Measurements from ENCODE around the gene SLC30A7.
"Not testable (repeated sequence)": the region's sequence is repeated elsewhere in the genome, so short reads cannot be mapped to it uniquely, and the experiment has no call there.

SLC30A7 gene

GRCh38 chr1:100952104-100952745 lies 56.3 kb downstream of the SLC30A7 start:
- H3K27me3 ChIP-seq (ENCODE audit: control insufficient read depth, insufficient read depth, low read length): no peaks in the 10 kb centered on the region
- H3K9me3 ChIP-seq (ENCODE audit: control insufficient read depth, insufficient read depth, low read depth, low read length): no peaks in the 10 kb centered on the region
- no peak overlapping the region for H3K4me3 ChIP-seq (ENCODE audit: low read depth, low read length)
- peaks cover 61% of the 10 kb centered on the region for H3K4me1 ChIP-seq (ENCODE audit: control insufficient read depth, insufficient read depth, low read length)
- H3K27ac ChIP-seq (ENCODE audit: low read depth, low read length): no peak overlapping the region; the same call in 1 of the 2 replicates
- H3K9ac ChIP-seq (ENCODE audit: low read length): no peak overlapping the region
- peaks cover 7% of the 10 kb centered on the region; the same call in 1 of the 2 replicates for H3K36me3 ChIP-seq (ENCODE audit: control insufficient read depth, insufficient read depth, low read length)

GRCh38 chr1:100952970-100953369 lies 57.1 kb downstream of the SLC30A7 start:
- H3K36me3 ChIP-seq (ENCODE audit: control insufficient read depth, insufficient read depth, low read length); H3K27ac ChIP-seq (ENCODE audit: low read depth, low read length); H3K27me3 ChIP-seq (ENCODE audit: control insufficient read depth, insufficient read depth, low read length); H3K4me3 ChIP-seq (ENCODE audit: low read depth, low read length); H3K9ac ChIP-seq (ENCODE audit: low read length); H3K9me3 ChIP-seq (ENCODE audit: control insufficient read depth, insufficient read depth, low read depth, low read length): not testable (repeated sequence)
- H3K4me1 ChIP-seq (ENCODE audit: control insufficient read depth, insufficient read depth, low read length): peaks cover 61% of the 10 kb centered on the region

GRCh38 chr1:100953960-100954730 lies 58.3 kb downstream of the SLC30A7 start:
- Histone ChIP-seq H3K4me3 (ENCODE audit: low read depth, low read length) (no peak overlapping the region), H3K4me1 (ENCODE audit: control insufficient read depth, insufficient read depth, low read length) (peaks cover 53% of the 10 kb centered on the region), H3K36me3 (ENCODE audit: control insufficient read depth, insufficient read depth, low read length) (peaks cover 7% of the 10 kb centered on the region; the same call in 1 of the 2 replicates), H3K9ac (ENCODE audit: low read length) (no peak overlapping the region), H3K27me3 (ENCODE audit: control insufficient read depth, insufficient read depth, low read length) (no peaks in the 10 kb centered on the region), H3K9me3 (ENCODE audit: control insufficient read depth, insufficient read depth, low read depth, low read length) (no peaks in the 10 kb centered on the region), H3K27ac (ENCODE audit: low read depth, low read length) (no peak overlapping the region)

- peaks cover 7% of the 10 kb centered on the region; the same call in 1 of the 2 replicates for H3K36me3 ChIP-seq (ENCODE audit: control insufficient read depth, insufficient read depth, low read length)
- no peak overlapping the region for H3K27ac ChIP-seq (ENCODE audit: low read depth, low read length)
- peaks cover 42% of the 10 kb centered on the region for H3K4me1 ChIP-seq (ENCODE audit: control insufficient read depth, insufficient read depth, low read length)
- H3K27me3 ChIP-seq (ENCODE audit: control insufficient read depth, insufficient read depth, low read length): no peaks in the 10 kb centered on the region
- no peak overlapping the region for H3K4me3 ChIP-seq (ENCODE audit: low read depth, low read length)
- H3K9ac ChIP-seq (ENCODE audit: low read length): no peak overlapping the region
- no peaks in the 10 kb centered on the region for H3K9me3 ChIP-seq (ENCODE audit: control insufficient read depth, insufficient read depth, low read depth, low read length)
These were observed 59.4 kb downstream of the SLC30A7 start for GRCh38 chr1:100955322-100955721.

- no peaks in the 10 kb centered on the region for H3K9me3 ChIP-seq (ENCODE audit: control insufficient read depth, insufficient read depth, low read depth, low read length)
- no peaks in the 10 kb centered on the region for H3K27me3 ChIP-seq (ENCODE audit: control insufficient read depth, insufficient read depth, low read length)
- H3K4me3 ChIP-seq (ENCODE audit: low read depth, low read length): no peak overlapping the region
- no peak overlapping the region for H3K27ac ChIP-seq (ENCODE audit: low read depth, low read length)
- peaks cover 5% of the 10 kb centered on the region; the same call in 1 of the 2 replicates for H3K4me1 ChIP-seq (ENCODE audit: control insufficient read depth, insufficient read depth, low read length)
- no peak overlapping the region for H3K9ac ChIP-seq (ENCODE audit: low read length)
- peaks cover 1% of the 10 kb centered on the region; the same call in 1 of the 2 replicates for H3K36me3 ChIP-seq (ENCODE audit: control insufficient read depth, insufficient read depth, low read length)
These were observed 63.7 kb downstream of the SLC30A7 start for GRCh38 chr1:100959502-100960060.

- no peak overlapping the region for H3K4me3 ChIP-seq (ENCODE audit: low read depth, low read length)
- no peak overlapping the region for H3K27ac ChIP-seq (ENCODE audit: low read depth, low read length)
- H3K9ac ChIP-seq (ENCODE audit: low read length): no peak overlapping the region
- H3K27me3 ChIP-seq (ENCODE audit: control insufficient read depth, insufficient read depth, low read length): no peaks in the 10 kb centered on the region
- peaks cover 5% of the 10 kb centered on the region; the same call in 1 of the 2 replicates for H3K4me1 ChIP-seq (ENCODE audit: control insufficient read depth, insufficient read depth, low read length)
- peaks cover 5% of the 10 kb centered on the region; the same call in 1 of the 2 replicates for H3K36me3 ChIP-seq (ENCODE audit: control insufficient read depth, insufficient read depth, low read length)
- H3K9me3 ChIP-seq (ENCODE audit: control insufficient read depth, insufficient read depth, low read depth, low read length): no peaks in the 10 kb centered on the region
These were observed 64.2 kb downstream of the SLC30A7 start for GRCh38 chr1:100960098-100960497.

- Histone ChIP-seq H3K9ac (ENCODE audit: low read length) (no peak overlapping the region), H3K4me3 (ENCODE audit: low read depth, low read length) (no peak overlapping the region), H3K36me3 (ENCODE audit: control insufficient read depth, insufficient read depth, low read length) (peaks cover 34% of the 10 kb centered on the region), H3K4me1 (ENCODE audit: control insufficient read depth, insufficient read depth, low read length) (peaks cover 24% of the 10 kb centered on the region), H3K27me3 (ENCODE audit: control insufficient read depth, insufficient read depth, low read length) (no peaks in the 10 kb centered on the region), H3K9me3 (ENCODE audit: control insufficient read depth, insufficient read depth, low read depth, low read length) (no peaks in the 10 kb centered on the region), H3K27ac (ENCODE audit: low read depth, low read length) (no peak overlapping the region)
These were observed 72.7 kb downstream of the SLC30A7 start for GRCh38 chr1:100968621-100969020.

GRCh38 chr1:100969327-100969726 lies 73.4 kb downstream of the SLC30A7 start:
- H3K36me3 ChIP-seq (ENCODE audit: control insufficient read depth, insufficient read depth, low read length): peaks cover 34% of the 10 kb centered on the region
- peaks cover 25% of the 10 kb centered on the region for H3K4me1 ChIP-seq (ENCODE audit: control insufficient read depth, insufficient read depth, low read length)
- no peak overlapping the region for H3K27ac ChIP-seq (ENCODE audit: low read depth, low read length)
- H3K4me3 ChIP-seq (ENCODE audit: low read depth, low read length): no peak overlapping the region
- no peaks in the 10 kb centered on the region for H3K27me3 ChIP-seq (ENCODE audit: control insufficient read depth, insufficient read depth, low read length)
- no peak overlapping the region for H3K9ac ChIP-seq (ENCODE audit: low read length)
- H3K9me3 ChIP-seq (ENCODE audit: control insufficient read depth, insufficient read depth, low read depth, low read length): no peaks in the 10 kb centered on the region

- H3K9me3 ChIP-seq (ENCODE audit: control insufficient read depth, insufficient read depth, low read depth, low read length): no peaks in the 10 kb centered on the region
- peaks cover 25% of the 10 kb centered on the region for H3K4me1 ChIP-seq (ENCODE audit: control insufficient read depth, insufficient read depth, low read length)
- no peaks in the 10 kb centered on the region for H3K27me3 ChIP-seq (ENCODE audit: control insufficient read depth, insufficient read depth, low read length)
- H3K9ac ChIP-seq (ENCODE audit: low read length): no peak overlapping the region
- H3K27ac ChIP-seq (ENCODE audit: low read depth, low read length): no peak overlapping the region
- no peak overlapping the region for H3K4me3 ChIP-seq (ENCODE audit: low read depth, low read length)
- peaks cover 30% of the 10 kb centered on the region for H3K36me3 ChIP-seq (ENCODE audit: control insufficient read depth, insufficient read depth, low read length)
These were observed 75.1 kb downstream of the SLC30A7 start for GRCh38 chr1:100971021-100971420.

- no peak overlapping the region for H3K27ac ChIP-seq (ENCODE audit: low read depth, low read length)
- peaks cover 25% of the 10 kb centered on the region for H3K4me1 ChIP-seq (ENCODE audit: control insufficient read depth, insufficient read depth, low read length)
- H3K36me3 ChIP-seq (ENCODE audit: control insufficient read depth, insufficient read depth, low read length): peaks cover 27% of the 10 kb centered on the region
- no peaks in the 10 kb centered on the region for H3K9me3 ChIP-seq (ENCODE audit: control insufficient read depth, insufficient read depth, low read depth, low read length)
- no peaks in the 10 kb centered on the region for H3K27me3 ChIP-seq (ENCODE audit: control insufficient read depth, insufficient read depth, low read length)
- no peak overlapping the region for H3K4me3 ChIP-seq (ENCODE audit: low read depth, low read length)
- H3K9ac ChIP-seq (ENCODE audit: low read length): no peak overlapping the region
These were observed 76.3 kb downstream of the SLC30A7 start for GRCh38 chr1:100972185-100972584.

GRCh38 chr1:100976936-100977335 lies 81.0 kb downstream of the SLC30A7 start:
- Histone ChIP-seq H3K4me1 (ENCODE audit: control insufficient read depth, insufficient read depth, low read length) (peaks cover 14% of the 10 kb centered on the region), H3K27ac (ENCODE audit: low read depth, low read length) (no peak overlapping the region), H3K36me3 (ENCODE audit: control insufficient read depth, insufficient read depth, low read length) (peaks cover 28% of the 10 kb centered on the region), H3K9ac (ENCODE audit: low read length) (no peak overlapping the region), H3K27me3 (ENCODE audit: control insufficient read depth, insufficient read depth, low read length) (no peaks in the 10 kb centered on the region), H3K9me3 (ENCODE audit: control insufficient read depth, insufficient read depth, low read depth, low read length) (no peaks in the 10 kb centered on the region), H3K4me3 (ENCODE audit: low read depth, low read length) (no peak overlapping the region)

Data from HUES6 (cell line).